RPMI8226 (cell line): ENCODE measurements around the gene PTPRCAP.

ENCODE experiments used
- DNase-seq: peaks from one replicate; pipeline ENCODE4 v3.0.0-alpha.2; 2015

PTPRCAP gene

GRCh38 chr11:67423466-67423865, 14.0 kb downstream of the PTPRCAP start:
- DNase-seq = no peak

DNA sequence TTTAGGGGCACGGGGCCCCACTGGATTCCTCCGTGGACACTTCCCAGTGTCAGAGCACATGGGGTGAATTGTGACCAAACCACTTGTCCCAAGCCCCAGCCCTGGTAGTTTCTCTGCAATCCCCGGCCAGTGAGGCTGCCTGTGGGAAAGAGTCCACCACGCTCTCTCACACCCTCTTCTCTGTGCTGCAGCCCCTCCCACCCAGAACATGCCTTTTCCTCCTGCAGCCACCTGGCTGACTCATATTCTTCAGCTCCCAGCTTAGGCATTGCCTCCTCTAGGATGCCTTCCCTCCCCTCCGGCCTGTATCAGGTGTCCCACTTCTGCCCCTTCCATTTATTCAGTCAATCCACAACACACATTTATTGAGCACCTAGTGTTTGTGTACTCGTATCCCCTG, 14.6 kb downstream of the PTPRCAP start:
- DNase-seq = no peak

- DNase-seq = no peak
These were observed 16.0 kb downstream of the PTPRCAP start for GRCh38 chr11:67421430-67422031.

DNA sequence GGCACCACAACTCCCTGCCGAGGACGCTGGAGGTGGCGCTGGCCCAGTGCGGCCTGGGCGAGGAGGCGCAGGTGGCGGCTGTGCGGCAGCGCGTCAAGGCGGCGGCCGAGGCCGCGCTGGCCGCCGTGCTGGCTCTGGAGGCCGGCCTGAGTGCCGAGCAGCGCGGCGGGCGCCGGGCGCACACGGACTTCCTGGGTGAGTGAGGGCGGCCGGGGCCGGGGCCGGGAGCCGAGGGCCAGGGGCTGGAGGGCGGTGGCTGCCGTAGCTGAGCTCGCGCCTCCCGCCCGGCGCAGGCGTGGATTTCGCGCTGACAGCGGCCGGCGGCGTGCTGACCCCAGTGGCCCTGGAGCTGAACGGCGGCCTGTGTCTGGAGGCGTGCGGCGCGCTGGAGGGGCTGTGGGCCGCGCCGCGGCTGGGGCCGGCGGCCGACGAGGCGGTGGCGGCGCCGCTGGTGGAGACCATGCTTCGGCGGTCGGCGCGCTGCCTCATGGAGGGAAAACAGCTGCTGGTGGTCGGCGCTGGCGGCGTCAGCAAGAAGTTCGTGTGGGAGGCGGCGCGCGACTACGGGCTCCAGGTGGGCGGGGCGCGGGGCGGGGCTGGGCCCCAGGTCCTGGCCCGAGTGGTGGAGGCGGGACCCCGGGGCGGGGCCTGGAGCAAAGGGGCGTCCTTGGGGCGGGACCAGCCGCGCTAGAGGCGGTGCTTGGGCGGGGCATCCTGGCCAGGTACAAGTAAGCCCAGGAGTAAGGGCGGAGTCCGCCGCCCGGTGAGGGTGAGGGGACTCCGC, 16.6 kb downstream of the PTPRCAP start:
- peak; percentile 99 for DNase-seq

- DNase-seq = no peak
These were observed 17.3 kb downstream of the PTPRCAP start for GRCh38 chr11:67420147-67420645.

DNA sequence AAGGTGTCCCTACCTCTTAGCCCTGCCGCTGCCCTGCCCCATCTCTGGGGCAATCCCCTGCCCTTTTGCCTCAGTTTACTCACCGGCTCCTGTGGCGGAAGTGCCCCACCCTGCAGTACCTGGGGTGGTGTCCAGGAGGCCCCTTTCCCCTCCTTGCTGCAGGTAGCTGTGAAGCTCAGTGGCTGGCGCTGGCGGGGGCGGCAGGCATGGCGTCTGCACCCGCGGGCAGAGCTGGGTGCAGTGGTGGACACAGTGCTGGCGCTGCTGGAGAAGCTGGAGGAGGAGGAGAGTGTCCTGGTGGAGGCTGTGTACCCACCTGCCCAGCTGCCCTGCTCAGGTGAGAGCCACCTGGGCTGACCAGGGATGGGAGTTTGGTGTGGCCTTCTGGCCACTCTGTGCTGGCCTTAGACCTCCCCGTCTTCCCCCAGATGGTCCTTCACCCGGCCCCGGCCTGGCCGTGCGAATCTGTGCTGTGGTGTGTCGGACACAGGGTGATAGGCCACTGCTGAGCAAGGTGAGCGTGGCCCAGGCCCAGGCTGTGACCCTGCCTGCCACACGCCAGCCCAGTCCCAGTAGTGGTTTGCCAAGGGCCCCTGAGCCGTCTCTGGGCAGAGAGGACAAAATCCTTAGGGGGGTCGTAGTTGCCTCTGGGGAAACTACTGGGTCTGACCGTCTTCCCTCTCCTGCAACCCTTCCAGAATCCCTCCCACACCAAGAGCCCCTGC, 18.0 kb downstream of the PTPRCAP start:
- DNase-seq = peak; percentile 57

DNA sequence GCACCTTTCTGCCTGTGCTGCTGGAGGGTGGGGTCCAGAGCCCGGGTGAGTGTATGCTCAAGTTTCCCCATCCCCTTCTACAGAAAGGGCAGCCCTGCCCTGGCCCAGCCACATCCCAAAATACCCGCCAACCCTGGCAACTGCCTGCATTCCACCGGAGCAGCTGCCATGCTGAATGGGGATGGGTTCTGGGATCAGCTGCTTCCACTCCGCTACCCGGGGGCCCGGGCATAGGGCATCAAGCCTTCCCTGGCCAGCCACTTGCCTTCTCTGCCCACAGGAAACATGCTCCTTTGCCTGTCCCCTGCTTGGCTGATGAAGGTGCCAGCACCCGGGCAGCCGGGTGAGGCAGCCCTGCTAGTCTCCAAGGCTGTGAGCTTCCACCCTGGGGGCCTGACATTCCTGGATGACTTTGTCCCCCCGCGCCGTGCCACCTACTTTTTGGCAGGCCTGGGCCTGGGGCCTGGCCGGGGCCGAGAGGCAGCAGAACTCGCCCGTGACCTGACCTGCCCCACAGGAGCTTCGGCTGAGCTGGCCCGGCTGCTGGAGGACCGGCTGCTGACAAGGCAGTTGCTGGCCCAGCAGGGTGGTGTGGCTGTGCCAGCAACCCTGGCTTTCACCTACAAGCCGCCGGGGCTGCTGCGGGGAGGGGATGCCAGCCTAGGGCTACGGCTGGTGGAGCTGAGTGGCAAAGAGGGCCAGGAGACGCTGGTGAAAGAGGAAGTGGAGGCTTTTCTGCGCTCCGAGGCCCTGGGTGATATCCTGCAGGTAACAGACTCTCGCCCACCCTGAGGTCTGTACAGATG, 18.8 kb downstream of the PTPRCAP start:
- peak; percentile 98 for DNase-seq

GRCh38 chr11:67417425-67417824, 20.1 kb downstream of the PTPRCAP start:
- DNase-seq = no peak

DNA sequence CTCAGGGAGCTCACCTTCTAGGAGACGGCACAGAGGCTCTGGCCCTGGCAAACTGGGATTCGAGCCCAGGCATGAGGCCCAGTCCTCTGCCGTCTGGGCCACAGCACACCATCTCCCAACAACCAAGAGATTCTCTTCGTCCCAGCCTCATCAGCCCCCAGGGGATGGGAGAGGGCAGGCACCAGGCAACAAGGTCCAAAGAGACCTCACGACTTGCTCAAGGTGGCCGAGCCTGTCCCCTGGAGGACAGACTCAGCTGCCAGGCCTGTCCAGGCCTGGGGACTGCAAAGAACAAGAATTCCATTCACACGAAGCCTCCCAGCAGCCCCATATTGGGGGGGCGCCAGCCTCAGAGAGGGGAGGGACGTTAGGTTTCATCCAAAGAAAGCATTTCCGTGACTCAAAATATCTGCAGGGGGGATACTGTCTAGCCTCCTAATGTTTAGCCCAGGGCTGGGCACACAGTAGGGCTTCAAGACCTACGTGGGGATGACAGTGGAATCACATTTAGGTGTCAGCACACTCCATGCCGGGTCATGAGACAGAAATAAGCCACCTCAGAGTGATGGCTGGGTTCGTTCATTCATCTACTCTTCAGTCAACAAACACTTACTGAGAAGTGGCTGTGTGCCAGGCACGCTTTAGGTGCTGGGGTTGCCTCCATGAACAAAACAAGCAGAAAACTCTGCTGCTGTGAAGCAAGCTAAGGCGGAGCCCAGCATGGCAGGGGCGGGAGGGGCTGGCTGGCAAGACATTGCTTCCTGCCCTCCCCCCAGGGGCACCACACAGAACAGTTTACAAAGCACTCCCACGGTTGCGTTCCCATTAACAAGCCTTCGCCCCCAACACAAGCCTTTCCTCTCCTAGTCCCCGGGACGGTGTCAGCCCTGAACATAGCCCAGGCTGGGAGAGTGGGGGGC, 20.8 kb downstream of the PTPRCAP start:
- DNase-seq = peak; percentile 66

GRCh38 chr11:67415501-67416304, 21.8 kb downstream of the PTPRCAP start, which contains the start of gene CARNS1:
Gene CARNS1 (plus strand): TSS chr11:67415678. CDS start chr11:67416200, 522 bp downstream.
- DNase-seq = peak; percentile 39

GRCh38 chr11:67413266-67413849, 24.1 kb downstream of the PTPRCAP start:
- no peak for DNase-seq

DNA sequence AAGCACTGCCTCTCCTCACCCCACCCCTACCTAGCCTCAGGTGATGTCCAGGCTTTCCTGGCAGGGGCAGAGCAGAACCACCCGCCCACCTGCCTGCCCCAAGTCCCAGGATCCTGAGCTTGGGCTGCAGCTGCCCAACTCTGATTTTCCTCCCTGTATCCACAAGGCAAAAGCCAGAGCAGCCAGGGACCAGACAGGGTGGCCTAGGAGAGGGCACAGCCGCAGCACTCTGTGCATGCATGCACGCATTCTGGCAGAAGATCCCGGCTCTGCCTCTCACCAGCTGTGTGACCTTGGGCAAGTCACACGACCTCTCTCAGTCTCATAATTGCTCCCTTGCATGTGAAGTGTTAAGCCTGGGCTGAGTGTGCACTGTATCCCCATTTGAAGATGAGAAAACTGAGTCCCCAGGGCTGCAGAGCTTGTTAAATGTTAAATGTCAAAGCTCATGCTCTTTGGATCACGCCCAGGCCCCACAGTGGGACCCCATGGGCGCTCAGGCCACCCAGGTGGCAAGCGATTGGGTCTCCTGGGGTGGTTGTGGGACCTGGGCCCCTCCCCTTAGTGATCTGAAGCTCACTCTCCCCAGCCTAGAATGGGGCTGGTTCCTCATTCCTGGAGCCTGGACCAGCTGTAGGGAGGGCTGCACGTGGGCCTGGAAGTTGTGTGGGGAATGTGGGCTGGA, 24.8 kb downstream of the PTPRCAP start:
- DNase-seq = no peak

GRCh38 chr11:67411785-67412152, 25.7 kb downstream of the PTPRCAP start:
- DNase-seq = no peak

DNA sequence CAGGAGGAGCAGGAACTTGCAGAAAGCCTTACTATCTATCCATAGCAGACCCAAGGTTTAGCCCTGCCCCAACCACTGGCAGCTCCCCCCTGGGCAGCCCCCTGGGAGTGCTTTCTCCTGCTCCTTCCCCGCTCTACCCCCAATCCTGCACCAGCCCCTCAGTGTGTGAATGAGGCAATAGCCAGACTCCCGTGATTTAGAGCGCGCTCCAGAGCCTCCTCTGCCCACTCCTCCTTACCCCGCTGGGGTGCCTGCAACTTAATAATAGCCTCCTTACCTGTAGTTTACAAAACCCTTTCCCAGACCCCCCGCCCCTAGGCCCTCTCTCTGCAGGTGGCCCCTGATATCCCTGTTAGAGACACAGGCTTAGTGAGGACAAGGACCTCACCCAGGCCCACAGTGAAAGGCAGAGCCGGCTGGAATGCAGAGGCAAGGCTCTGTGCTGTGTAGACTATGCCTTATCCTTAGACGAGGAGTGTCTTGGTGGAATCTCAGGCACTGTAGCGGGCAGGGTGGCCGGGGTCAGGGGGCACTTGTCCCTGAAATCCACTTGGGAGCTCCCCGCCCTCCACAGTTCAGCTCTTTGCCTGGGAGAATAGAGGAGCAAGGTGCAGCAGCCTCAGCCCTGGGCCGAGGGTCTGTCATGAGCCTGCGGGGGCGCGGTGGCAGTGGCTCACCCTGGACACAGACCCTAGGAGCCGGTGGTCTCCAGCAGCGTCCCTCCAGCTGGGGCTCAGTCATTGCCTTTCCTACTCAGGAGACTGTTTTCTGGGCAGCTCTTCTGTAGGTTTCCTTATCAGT, 26.3 kb downstream of the PTPRCAP start:
- DNase-seq = no peak

- DNase-seq = no peak
These were observed 27.1 kb downstream of the PTPRCAP start for GRCh38 chr11:67410369-67410831.

- peak; percentile 56 for DNase-seq
These were observed 27.6 kb downstream of the PTPRCAP start for GRCh38 chr11:67409781-67410368.

- DNase-seq = peak; percentile 47
These were observed 28.2 kb downstream of the PTPRCAP start for GRCh38 chr11:67409261-67409666.
